OCI-LY1 (cell line): Measurements from ENCODE around the gene ZG16B.

Source experiments
- CTCF ChIP-seq: fragments of 200-600 bp; sonication (generic), shearing (Covaris generic); IDR thresholded peaks from 2 replicates; pipeline ENCODE4 v1.5.1; 2017; ENCODE audit warnings: mild to moderate bottlenecking, antibody characterized with exemption, low read length, moderate library complexity, mixed read lengths
- EZH2 ChIP-seq: fragments of 200-600 bp; sonication (generic), shearing (Covaris generic); IDR thresholded peaks from 2 replicates; pipeline ENCODE4 v1.8.0; 2017; ENCODE audit warnings: borderline replicate concordance, mixed run types, mild to moderate bottlenecking, antibody characterized with exemption, low read length, moderate library complexity, mixed read lengths

- TF ChIP-seq CTCF (no peak), EZH2 (no peak)
These were observed 34.5 kb upstream of the ZG16B start for GRCh38 chr16:2795395-2796143.
